ENCODE data around the gene CXorf66.
"Not testable (repeated sequence)": the region's sequence is repeated elsewhere in the genome, so short reads cannot be mapped to it uniquely, and the experiment has no call there.

DNA sequence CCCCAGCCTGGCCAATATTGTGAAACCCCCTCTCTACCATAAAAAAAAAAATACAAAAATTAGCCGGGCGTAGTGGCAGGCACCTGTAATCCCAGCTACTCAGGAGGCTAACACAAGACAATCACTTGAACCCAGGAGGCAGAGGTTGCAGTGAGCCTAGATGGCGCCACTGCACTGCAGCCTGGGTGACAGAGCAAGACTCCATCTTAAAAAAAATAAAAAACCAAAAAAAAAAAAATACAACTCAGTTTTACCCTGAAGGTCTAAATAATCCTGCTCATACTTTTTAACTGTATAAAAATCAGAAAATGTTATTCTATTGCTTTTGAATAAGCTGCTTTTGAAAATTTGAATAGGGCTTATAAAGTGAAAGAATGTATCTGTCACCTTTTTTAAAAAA lies 838 bp upstream of the CXorf66 start:
- not testable (repeated sequence) for TF ChIP-seq POLR2A (IDR thresholded peaks at IDR 0.05); EP300 (IDR thresholded peaks at IDR 0.05; ENCODE audit: low read depth)
- TF ChIP-seq, protein P1, sequence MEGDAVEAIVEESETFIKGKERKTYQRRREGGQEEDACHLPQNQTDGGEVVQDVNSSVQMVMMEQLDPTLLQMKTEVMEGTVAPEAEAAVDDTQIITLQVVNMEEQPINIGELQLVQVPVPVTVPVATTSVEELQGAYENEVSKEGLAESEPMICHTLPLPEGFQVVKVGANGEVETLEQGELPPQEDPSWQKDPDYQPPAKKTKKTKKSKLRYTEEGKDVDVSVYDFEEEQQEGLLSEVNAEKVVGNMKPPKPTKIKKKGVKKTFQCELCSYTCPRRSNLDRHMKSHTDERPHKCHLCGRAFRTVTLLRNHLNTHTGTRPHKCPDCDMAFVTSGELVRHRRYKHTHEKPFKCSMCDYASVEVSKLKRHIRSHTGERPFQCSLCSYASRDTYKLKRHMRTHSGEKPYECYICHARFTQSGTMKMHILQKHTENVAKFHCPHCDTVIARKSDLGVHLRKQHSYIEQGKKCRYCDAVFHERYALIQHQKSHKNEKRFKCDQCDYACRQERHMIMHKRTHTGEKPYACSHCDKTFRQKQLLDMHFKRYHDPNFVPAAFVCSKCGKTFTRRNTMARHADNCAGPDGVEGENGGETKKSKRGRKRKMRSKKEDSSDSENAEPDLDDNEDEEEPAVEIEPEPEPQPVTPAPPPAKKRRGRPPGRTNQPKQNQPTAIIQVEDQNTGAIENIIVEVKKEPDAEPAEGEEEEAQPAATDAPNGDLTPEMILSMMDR (IDR thresholded peaks at IDR 0.05), result not testable (repeated sequence)
